GM12878 (cell line): ENCODE measurements around the gene SVIL.

ENCODE experiments used
- ATF2 ChIP-seq: IDR thresholded peaks from 2 replicates; pipeline ENCODE4 v1.6.1; 2012; ENCODE audit warnings: low read length, inconsistent platforms
- CTCF ChIP-seq, 3 experiments: IDR thresholded peaks in 2 of 3; conservative IDR thresholded peaks in 1 of 3; 2 replicates each; pipeline ENCODE4 v1.5.1; 2011; ENCODE audit warnings: low read depth in 3 of 3, low read length in 3 of 3, mild to moderate bottlenecking in 3 of 3, control low read depth in 2 of 3, moderate library complexity in 2 of 3, inconsistent platforms in 1 of 3, mixed read lengths in 1 of 3; ENCODE audit not compliant: control insufficient read depth in 2 of 3, insufficient read depth in 1 of 3; ENCODE audit errors: extremely low read depth in 1 of 3
- FOS ChIP-seq: IDR thresholded peaks from 3 replicates; pipeline ENCODE4 v1.6.1; 2011; ENCODE audit warnings: borderline replicate concordance; ENCODE audit not compliant: insufficient read length; ENCODE audit errors: extremely low read depth
- GABPA ChIP-seq: IDR thresholded peaks from 2 replicates; pipeline ENCODE4 v1.6.1; 2014; ENCODE audit warnings: antibody characterized with exemption, low read depth, mild to moderate bottlenecking, inconsistent platforms
- POLR2A ChIP-seq: IDR thresholded peaks from 2 replicates; pipeline ENCODE4 v1.6.1; 2011; ENCODE audit warnings: low read depth, mild to moderate bottlenecking, low read length
- POLR2AphosphoS2 ChIP-seq: IDR thresholded peaks from 2 replicates; pipeline ENCODE4 v1.6.1; 2011; ENCODE audit warnings: low read depth, mild to moderate bottlenecking, low read length, improper control_type of control experiment, moderate library complexity
- POLR2AphosphoS5 ChIP-seq: IDR thresholded peaks from 2 replicates; pipeline ENCODE4 v1.6.1; 2011; ENCODE audit warnings: mild to moderate bottlenecking, low read length, inconsistent platforms
- REST ChIP-seq: IDR thresholded peaks from 2 replicates; pipeline ENCODE4 v1.6.1; 2012; ENCODE audit warnings: mild to moderate bottlenecking, low read depth, low read length
- SRF ChIP-seq, 2 experiments: IDR thresholded peaks; 2 replicates each; pipeline ENCODE4 v1.6.1; 2011; ENCODE audit warnings: low read depth in 2 of 2, low read length in 2 of 2, mild to moderate bottlenecking in 1 of 2, moderate library complexity in 1 of 2
- TCF3 ChIP-seq: IDR thresholded peaks from 2 replicates; pipeline ENCODE4 v1.6.1; 2012; ENCODE audit warnings: low read depth, mild to moderate bottlenecking, low read length, borderline replicate concordance; ENCODE audit not compliant: insufficient read depth

- TF ChIP-seq TCF3 (no peak), CTCF (IDR thresholded peaks at IDR 0.05 in 2 of 3, conservative IDR thresholded peaks at IDR 0.05 in 1 of 3; ENCODE audit: control insufficient read depth in 2 of 3, extremely low read depth in 1 of 3, insufficient read depth in 1 of 3, low read depth in 3 of 3, low read length in 3 of 3) (no peak), FOS (no peak), REST (no peak), GABPA (no peak), POLR2AphosphoS5 (no peak), SRF (IDR thresholded peaks at IDR 0.05; ENCODE audit: low read depth in 2 of 2, low read length in 2 of 2) (no peak), POLR2AphosphoS2 (no peak), POLR2A (no peak), ATF2 (no peak)
These were observed 152.8 kb downstream of the SVIL start for GRCh38 chr10:29481906-29482440.
